H1 (cell line): Measurements from ENCODE around the gene SCIMP. TPM values are rescaled to one million over a fixed set of nuclear protein-coding genes. Genes with fewer than 3 reads are reported as not detected.

ENCODE experiments used
- CTCF ChIA-PET: fragments of 300-600 bp; sonication (Branson Sonifier 250); formaldehyde crosslinking; loops from one replicate; lab custom pipeline; 2021; ENCODE audit not compliant: partially characterized antibody; lab: Charles Lee
- POLR2A ChIA-PET: fragments of 300-600 bp; sonication (Branson Sonifier 250); formaldehyde crosslinking; loops from one replicate; lab custom pipeline; 2021; ENCODE audit warnings: inconsistent platforms; ENCODE audit not compliant: partially characterized antibody; lab: Charles Lee
- DNase-seq, 2 experiments: peaks; one replicate each; pipeline versions ENCODE4 v3.0.0 to v3.0.0-alpha.2; 2010 to 2022; ENCODE audit warnings: low spot score in 2 of 2, low read depth in 1 of 2, mixed read lengths in 1 of 2
- FAIRE-seq: peaks from 2 replicates; lab custom pipeline; 2011; peaks lifted over from hg19 to GRCh38; lab: Jason Lieb, UNC
- H2AFZ ChIP-seq: 2 replicates; pipeline ENCODE4 v1.8.1; 2012; ENCODE audit warnings: low read length, inconsistent platforms
- H2AK5ac ChIP-seq: 2 replicates; pipeline ENCODE4 v1.6.1; 2013; ENCODE audit warnings: low read depth, low read length
- H2BK120ac ChIP-seq: replicated peaks from 2 replicates; pipeline ENCODE3; 2013; ENCODE audit warnings: low read depth, low read length, inconsistent platforms
- H2BK12ac ChIP-seq: 2 replicates; pipeline ENCODE4 v1.6.1; 2013; ENCODE audit warnings: low read depth, low read length
- H2BK15ac ChIP-seq: 2 replicates; pipeline ENCODE4 v1.6.1; 2013; ENCODE audit warnings: low read length
- H2BK20ac ChIP-seq: 2 replicates; pipeline ENCODE4 v1.6.1; 2013; ENCODE audit warnings: low read length
- H2BK5ac ChIP-seq: 2 replicates; pipeline ENCODE4 v1.6.1; 2013; ENCODE audit warnings: low read depth, low read length
- H3K14ac ChIP-seq: 2 replicates; pipeline ENCODE4 v1.6.1; 2013; ENCODE audit warnings: inconsistent platforms; ENCODE audit not compliant: insufficient read length
- H3K18ac ChIP-seq: 2 replicates; pipeline ENCODE4 v1.6.1; 2013; ENCODE audit warnings: low read length; ENCODE audit errors: extremely low read depth
- H3K23ac ChIP-seq: 2 replicates; pipeline ENCODE4 v1.6.1; 2013; ENCODE audit warnings: inconsistent platforms; ENCODE audit not compliant: insufficient read length
- H3K23me2 ChIP-seq: 2 replicates; pipeline ENCODE4 v1.6.1; 2013; ENCODE audit warnings: low read depth, low read length
- H3K27ac ChIP-seq: 2 replicates; pipeline ENCODE4 v1.6.1; 2011; ENCODE audit warnings: low read depth, low read length, inconsistent platforms
- H3K27me3 ChIP-seq, 4 experiments: replicated peaks in 1 of 4; 1 replicate in 1 of 4; 2 replicates in 3 of 4; pipeline versions ENCODE4 v1.6.1 to v1.8.1; 2011 to 2013; ENCODE audit warnings: low read length in 3 of 4, mild to moderate bottlenecking in 3 of 4, inconsistent platforms in 2 of 4, mixed read lengths in 2 of 4, moderate library complexity in 1 of 4; ENCODE audit not compliant: control insufficient read depth in 3 of 4, insufficient read depth in 3 of 4; ENCODE audit errors: extremely low read depth in 1 of 4
- H3K36me3 ChIP-seq, 4 experiments: 2 replicates each; pipeline versions ENCODE4 v1.6.1 to v1.8.1; 2011 to 2013; ENCODE audit warnings: mild to moderate bottlenecking in 4 of 4, low read length in 3 of 4, moderate library complexity in 2 of 4, control low read depth in 1 of 4, inconsistent platforms in 1 of 4; ENCODE audit not compliant: insufficient read depth in 4 of 4, control insufficient read depth in 2 of 4
- H3K4ac ChIP-seq: replicated peaks from 2 replicates; pipeline ENCODE3; 2013; ENCODE audit warnings: low read length, low read depth, mixed read lengths, inconsistent platforms; ENCODE audit not compliant: insufficient read length
- H3K4me1 ChIP-seq, 4 experiments: replicated peaks in 1 of 4; 1 replicate in 1 of 4; 2 replicates in 3 of 4; pipeline versions ENCODE4 v1.6.1 to v1.8.1; 2011 to 2013; ENCODE audit warnings: low read length in 3 of 4, inconsistent platforms in 2 of 4, mixed read lengths in 1 of 4; ENCODE audit not compliant: insufficient read depth in 4 of 4, control insufficient read depth in 3 of 4
- H3K4me2 ChIP-seq, 2 experiments: 2 replicates each; pipeline versions ENCODE4 v1.6.1 to v1.8.1; 2011 to 2013; ENCODE audit warnings: low read depth in 2 of 2, low read length in 2 of 2, control low read depth in 1 of 2, inconsistent platforms in 1 of 2, mild to moderate bottlenecking in 1 of 2; ENCODE audit not compliant: insufficient read depth in 1 of 2
- H3K4me3 ChIP-seq, 4 experiments: fragments of 200-600, 300-600 bp in 1 of 4; sonication (generic), shearing (Covaris generic), sonication (Bioruptor Twin) in 1 of 4; 2 replicates each; pipeline versions ENCODE4 v1.5.1 to v1.8.1; 2011 to 2016; ENCODE audit warnings: low read length in 4 of 4, low read depth in 3 of 4, control low read depth in 2 of 4, inconsistent platforms in 2 of 4, mild to moderate bottlenecking in 2 of 4, mixed read lengths in 1 of 4, moderate library complexity in 1 of 4; ENCODE audit not compliant: insufficient read depth in 2 of 4; ENCODE audit errors: extremely low read depth in 1 of 4
- H3K56ac ChIP-seq: replicated peaks from 2 replicates; pipeline ENCODE3; 2013; ENCODE audit warnings: low read depth, mild to moderate bottlenecking, mixed read lengths, low read length, inconsistent platforms; ENCODE audit not compliant: insufficient read length
- H3K79me1 ChIP-seq: 2 replicates; pipeline ENCODE4 v1.6.1; 2013; ENCODE audit warnings: low read depth, low read length, control low read depth
- H3K79me2 ChIP-seq, 2 experiments: 2 replicates each; pipeline versions ENCODE4 v1.6.1 to v1.8.1; 2012 to 2013; ENCODE audit warnings: low read length in 2 of 2, mild to moderate bottlenecking in 2 of 2, inconsistent platforms in 1 of 2; ENCODE audit not compliant: insufficient read depth in 2 of 2, control insufficient read depth in 1 of 2
- H3K9ac ChIP-seq, 4 experiments: replicated peaks in 1 of 4; 1 replicate in 1 of 4; 2 replicates in 3 of 4; pipeline versions ENCODE4 v1.6.1 to v1.8.1; 2011 to 2013; ENCODE audit warnings: low read depth in 3 of 4, low read length in 3 of 4, control low read depth in 2 of 4, mild to moderate bottlenecking in 2 of 4, moderate library complexity in 2 of 4, inconsistent platforms in 1 of 4; ENCODE audit errors: extremely low read depth in 1 of 4
- H3K9me3 ChIP-seq, 2 experiments: 2 replicates each; pipeline versions ENCODE4 v1.6.1 to v1.8.1; 2012 to 2013; ENCODE audit warnings: mild to moderate bottlenecking in 2 of 2, moderate library complexity in 2 of 2, control low read depth in 1 of 2, inconsistent platforms in 1 of 2, low read depth in 1 of 2, low read length in 1 of 2, mixed read lengths in 1 of 2; ENCODE audit not compliant: insufficient read depth in 2 of 2
- H4K20me1 ChIP-seq, 2 experiments: replicated peaks in 1 of 2; 2 replicates each; pipeline versions ENCODE3 to v1.8.1; 2011 to 2013; ENCODE audit warnings: inconsistent platforms in 2 of 2, low read length in 2 of 2, mild to moderate bottlenecking in 1 of 2; ENCODE audit not compliant: insufficient read depth in 2 of 2, control insufficient read depth in 1 of 2
- H4K5ac ChIP-seq: 2 replicates; pipeline ENCODE4 v1.6.1; 2013; ENCODE audit warnings: low read length, low read depth, mixed read lengths, inconsistent platforms; ENCODE audit not compliant: insufficient read length
- H4K8ac ChIP-seq: 2 replicates; pipeline ENCODE4 v1.8.0; 2013; ENCODE audit warnings: mild to moderate bottlenecking, moderate library complexity, low read length, inconsistent platforms; ENCODE audit not compliant: insufficient read depth; ENCODE audit errors: extremely low read depth
- H4K91ac ChIP-seq: replicated peaks from 2 replicates; pipeline ENCODE3; 2013; ENCODE audit warnings: low read length, mixed read lengths, inconsistent platforms; ENCODE audit not compliant: insufficient read length
- CBX5 ChIP-seq: fragments of 300-800, 300-1000 bp; sonication (generic); IDR thresholded peaks from 2 replicates; pipeline ENCODE4 v1.7.1; 2016; ENCODE audit warnings: antibody characterized with exemption, low read length, low read depth
- CEBPB ChIP-seq: IDR thresholded peaks from 2 replicates; pipeline ENCODE4 v1.6.1; 2012; ENCODE audit warnings: low read depth, low read length
- CREB1 ChIP-seq: IDR thresholded peaks from 2 replicates; pipeline ENCODE4 v1.6.1; 2012; ENCODE audit warnings: inconsistent platforms
- CTCF ChIP-seq, 3 experiments: IDR thresholded peaks; 1 replicate in 2 of 3; 2 replicates in 1 of 3; pipeline versions ENCODE4 v1.5.1 to v1.6.1; 2011; ENCODE audit warnings: low read length in 3 of 3, mild to moderate bottlenecking in 3 of 3, inconsistent platforms in 2 of 3, low read depth in 1 of 3, moderate library complexity in 1 of 3; ENCODE audit not compliant: insufficient read depth in 1 of 3; ENCODE audit errors: control extremely low read depth in 1 of 3
- E2F6 ChIP-seq: IDR thresholded peaks from 2 replicates; pipeline ENCODE4 v1.6.1; 2012; ENCODE audit warnings: inconsistent platforms
- KDM1A ChIP-seq: fragments of 200-600, 300-600 bp; sonication (generic); IDR thresholded peaks from 2 replicates; pipeline ENCODE4 v1.7.1; 2016; ENCODE audit warnings: mild to moderate bottlenecking, low read length, borderline replicate concordance
- POLR2AphosphoS5 ChIP-seq: IDR thresholded peaks from 2 replicates; pipeline ENCODE4 v1.6.1; 2011; ENCODE audit warnings: low read depth, low read length
- POU5F1 ChIP-seq: IDR thresholded peaks from 2 replicates; pipeline ENCODE4 v1.6.1; 2011; ENCODE audit warnings: low read depth, mild to moderate bottlenecking, low read length, moderate library complexity
- TAF1 ChIP-seq: IDR thresholded peaks from 2 replicates; pipeline ENCODE4 v1.6.1; 2011; ENCODE audit warnings: mild to moderate bottlenecking, low read depth, low read length
- TBP ChIP-seq: IDR thresholded peaks from 2 replicates; pipeline ENCODE4 v1.6.1; 2011; ENCODE audit warnings: low read depth, low read length, improper control_type of control experiment
- WGBS, 2 experiments: shearing (Covaris generic) in 1 of 2; methylation state at CpG; one replicate each; pipeline versions ENCODE4 v1.1.6 to v1.1.7; 2013 to 2015; ENCODE audit warnings: low lambda C conversion rate in 2 of 2, mixed read lengths in 2 of 2, inconsistent platforms in 1 of 2, low coverage in 1 of 2, missing lambda C conversion rate in 1 of 2; ENCODE audit not compliant: insufficient replicate concordance in 2 of 2, insufficient coverage in 1 of 2, insufficient read length in 1 of 2; ENCODE audit errors: extremely low coverage in 1 of 2, missing lambda C conversion rate in 1 of 2; 5-methylcytosine and 5-hydroxymethylcytosine counted together
- polyA plus RNA-seq, 7 experiments: library from polyadenylated mRNA; depleted of rRNA in 3 of 7; stranded (reverse) in 5 of 7; unstranded in 2 of 7; fragments of >200 nt in 5 of 7; fragments of 200-250 nt in 2 of 7; gene quantifications; 1 replicate in 5 of 7; 2 replicates in 1 of 7; 4 replicates in 1 of 7; pipeline versions ENCODE4 v1.2.1 to v1.2.3, GENCODE V29; 2011 to 2013; ENCODE audit warnings: missing spikeins in 2 of 7, mixed read lengths in 2 of 7
- total RNA-seq: library from RNA; stranded (reverse); fragmentation: NEBNext Ultra II Directional; extraction: Animal tissue kit (Norgen Biotek cat#: 25700); gene quantifications from 2 replicates; pipeline ENCODE4 v1.2.1, GENCODE V29; 2021

SCIMP gene
- total and polyA plus RNA-seq, 2 of the 8 experiments (the other 6 are each of a cell fraction or from before 2014, with no cell fraction given), result not detected

DNA sequence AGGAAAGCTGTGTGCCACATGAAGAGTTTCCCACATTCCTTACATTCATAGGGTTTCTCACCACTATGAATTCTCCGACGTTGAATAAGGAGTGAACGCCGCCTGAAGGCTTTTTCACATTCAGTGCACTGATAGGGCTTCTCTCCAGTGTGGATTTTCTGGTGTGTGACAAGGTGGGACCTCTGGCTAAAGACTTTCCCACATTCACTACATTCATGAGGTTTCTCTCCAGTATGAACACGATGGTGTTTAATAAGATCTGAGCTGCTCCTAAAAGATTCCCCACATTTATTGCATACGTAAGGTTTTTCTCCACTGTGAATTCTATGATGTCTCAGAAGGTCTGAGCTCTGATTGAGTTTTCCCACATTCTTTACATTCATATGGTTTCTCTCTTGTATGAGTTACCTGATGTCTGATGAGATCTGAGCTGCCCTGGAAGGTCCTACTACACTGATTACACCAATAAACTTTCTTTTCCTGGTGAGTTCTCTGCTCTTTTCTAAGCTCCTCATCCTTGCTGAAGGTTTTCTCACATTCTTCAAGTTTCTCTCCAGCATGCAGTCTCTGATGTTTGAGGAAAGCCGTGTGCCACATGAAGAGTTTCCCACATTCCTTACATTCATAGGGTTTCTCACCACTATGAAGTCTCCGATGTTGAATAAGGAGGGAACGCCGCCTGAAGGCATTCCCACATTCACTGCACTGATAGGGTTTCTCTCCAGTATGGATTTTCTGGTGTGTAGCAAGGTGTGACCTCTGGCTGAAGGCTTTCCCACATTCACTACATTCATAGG is 53.0 kb downstream of the SCIMP start:
- Histone ChIP-seq H3K23me2 (no peaks in the 10 kb centered on the region), H3K4me1 (no peaks in the 10 kb centered on the region), H3K27me3 (no peaks in the 10 kb centered on the region), H4K20me1 (no peaks in the 10 kb centered on the region), H2BK12ac (no peak overlapping the region), H2BK15ac (no peak overlapping the region), H3K4ac (no peak overlapping the region), H3K56ac (no peak overlapping the region), H3K79me2 (no peaks in the 10 kb centered on the region), H3K9ac (no peak overlapping the region), H3K18ac (no peak overlapping the region), H3K14ac (no peak overlapping the region), H2AK5ac (no peak overlapping the region), H3K36me3 (peaks cover 0 to 66% (median 17%) of the 10 kb centered on the region in 4 experiments; a peak in 5 of 8 replicates), H3K79me1 (no peaks in the 10 kb centered on the region), H4K8ac (no peak overlapping the region), H3K23ac (no peak overlapping the region), H3K27ac (no peak overlapping the region), H4K91ac (no peak overlapping the region), H2BK120ac (no peak overlapping the region), H3K4me3 (peak overlapping the region in 1 of 4 experiments; percentile 46; a peak in 1 of 8 replicates), H3K4me2 (no peak overlapping the region), H2BK5ac (no peak overlapping the region), H3K9me3 (peaks cover 88 to 90% of the 10 kb centered on the region in 2 experiments), H4K5ac (no peak overlapping the region), H2BK20ac (no peak overlapping the region), H2AFZ (no peak overlapping the region)
- ChIA-PET CTCF (interaction anchor here (0.6 to 1.2 kb wide), 3 partner anchors 55 to 136 kb away, joined by 3 to 4 read pairs (median 3); no protein-coding TSS in a partner anchor), POLR2A (interaction anchor here (0.8 to 3.4 kb wide), 7 partner anchors 9 to 114 kb away, joined by 3 to 23 read pairs (median 3); partner anchors contain the start of genes ZNF232 and ZNF594)
- DNase-seq, result no peak
- WGBS, 2 experiments, result 89% methylated on average over 10 of the region's 10 CpGs; no CpG with 5 or more reads in 1 of the 2 experiments
- no peak for FAIRE-seq
- TF ChIP-seq TBP, result no peak
- TF ChIP-seq CREB1, result no peak
- no peak for TF ChIP-seq TAF1
- no peak for TF ChIP-seq CBX5
- no peak for TF ChIP-seq CTCF (IDR thresholded peaks at IDR 0.05; ENCODE audit: control extremely low read depth in 1 of 3, insufficient read depth in 1 of 3, low read depth in 1 of 3, low read length in 3 of 3)
- no peak for TF ChIP-seq E2F6
- TF ChIP-seq POU5F1, result no peak
- TF ChIP-seq CEBPB, result no peak
- TF ChIP-seq POLR2AphosphoS5, result no peak
- TF ChIP-seq KDM1A, result no peak
